Tibial nerve (tissue), 4 donors: ENCODE data around the gene TACO1.

Source experiments
- CTCF ChIP-seq, 5 experiments: fragments of 200-600 bp in 3 of 5; fragments of 450-650 bp in 2 of 5; sonication (generic) in 3 of 5; IDR thresholded peaks; one replicate each; pipeline ENCODE4 v1.5.1; 2016 to 2019; ENCODE audit warnings: antibody characterized with exemption in 5 of 5, mild to moderate bottlenecking in 3 of 5, moderate library complexity in 2 of 5
- EP300 ChIP-seq, 2 donors: sonication (generic); formaldehyde crosslinking; IDR thresholded peaks; one replicate each; pipeline ENCODE4 v1.6.1; 2017; ENCODE audit warnings: antibody characterized with exemption in 2 of 2, mild to moderate bottlenecking in 1 of 2
- POLR2A ChIP-seq, 2 donors: fragments of 450-650 bp; IDR thresholded peaks; one replicate each; pipeline ENCODE4 v1.6.1; 2017; ENCODE audit warnings: antibody characterized with exemption in 2 of 2, mild to moderate bottlenecking in 2 of 2, moderate library complexity in 2 of 2

- TF ChIP-seq EP300 (IDR thresholded peaks at IDR 0.05) (no peak), CTCF (IDR thresholded peaks at IDR 0.05) (no peak), POLR2A (IDR thresholded peaks at IDR 0.05) (no peak)
Observed at GRCh38 chr17:63644846-63645245, 44.2 kb downstream of the TACO1 start.
